Neural progenitor cell (in vitro differentiated cells): ENCODE measurements around the gene NAT10. TPM values are rescaled to one million over a fixed set of nuclear protein-coding genes. Genes with fewer than 3 reads are reported as not detected.

Source experiments
- DNase-seq: peaks from one replicate; pipeline ENCODE4 v3.0.0-alpha.2; 2016; ENCODE audit warnings: low spot score
- H2AFZ ChIP-seq: fragments of 200-600 bp; sonication (generic); replicated peaks from 2 replicates; pipeline ENCODE4 v1.6.1; 2016; ENCODE audit warnings: antibody characterized with exemption
- H3F3A ChIP-seq: fragments of 200-600 bp; sonication (generic); 2 replicates; pipeline ENCODE4 v1.6.1; 2016; ENCODE audit warnings: antibody characterized with exemption, low read depth
- H3K27ac ChIP-seq: fragments of 200-600 bp; sonication (generic); 2 replicates; pipeline ENCODE4 v1.5.1; 2016; ENCODE audit warnings: mild to moderate bottlenecking
- H3K27me3 ChIP-seq: fragments of 200-600 bp; sonication (generic); 2 replicates; pipeline ENCODE4 v1.6.1; 2016; ENCODE audit warnings: mild to moderate bottlenecking, moderate library complexity
- H3K36me3 ChIP-seq: fragments of 200-600 bp; sonication (generic); 2 replicates; pipeline ENCODE4 v1.5.1; 2016
- H3K4me1 ChIP-seq: fragments of 200-600 bp; sonication (generic); 2 replicates; pipeline ENCODE4 v1.6.1; 2016; ENCODE audit warnings: mixed run types
- H3K4me2 ChIP-seq: fragments of 200-600 bp; sonication (generic); 2 replicates; pipeline ENCODE4 v1.6.1; 2016
- H3K4me3 ChIP-seq: fragments of 200-600 bp; sonication (generic); 2 replicates; pipeline ENCODE4 v1.5.1; 2016
- H3K79me2 ChIP-seq: fragments of 200-600 bp; sonication (generic); 2 replicates; pipeline ENCODE4 v1.6.1; 2016; ENCODE audit warnings: low read depth
- H3K9ac ChIP-seq: fragments of 200-600 bp; sonication (generic); 2 replicates; pipeline ENCODE4 v1.6.1; 2016
- H3K9me3 ChIP-seq: fragments of 200-600 bp; sonication (generic); 2 replicates; pipeline ENCODE4 v1.5.1; 2016; ENCODE audit warnings: low read depth
- H4K20me1 ChIP-seq: fragments of 200-600 bp; sonication (generic); 2 replicates; pipeline ENCODE4 v1.6.1; 2016; ENCODE audit warnings: low read depth
- H3K27ac Mint-ChIP-seq: 3 replicates; pipeline ENCODE4 v1.8.0; 2021; ENCODE audit warnings: mixed read lengths
- H3K27me3 Mint-ChIP-seq: 2 replicates; pipeline ENCODE4 v1.8.0; 2022; ENCODE audit warnings: low read depth, mild to moderate bottlenecking, inconsistent platforms, moderate library complexity, mixed read lengths; ENCODE audit not compliant: insufficient read depth
- H3K36me3 Mint-ChIP-seq: 3 replicates; pipeline ENCODE4 v1.8.0; 2021; ENCODE audit warnings: mixed read lengths
- H3K4me1 Mint-ChIP-seq: 3 replicates; pipeline ENCODE4 v1.8.0; 2021; ENCODE audit warnings: mixed read lengths
- H3K4me3 Mint-ChIP-seq: 3 replicates; pipeline ENCODE4 v1.8.0; 2021; ENCODE audit warnings: mild to moderate bottlenecking, moderate library complexity, mixed read lengths
- H3K9me3 Mint-ChIP-seq: 3 replicates; pipeline ENCODE4 v1.8.0; 2020; ENCODE audit warnings: mixed read lengths
- CTCF ChIP-seq: fragments of 200-600 bp; sonication (generic); IDR thresholded peaks from 2 replicates; pipeline ENCODE4 v1.5.1; 2017; ENCODE audit warnings: antibody characterized with exemption, mild to moderate bottlenecking
- EZH2 ChIP-seq: fragments of 200-600 bp; sonication (generic); IDR thresholded peaks from 2 replicates; pipeline ENCODE4 v1.6.1; 2017; ENCODE audit warnings: antibody characterized with exemption, mild to moderate bottlenecking, moderate library complexity
- EZH2phosphoT487 ChIP-seq: fragments of 200-600 bp; sonication (generic); IDR thresholded peaks from 2 replicates; pipeline ENCODE4 v1.6.1; 2017; ENCODE audit warnings: antibody characterized with exemption
- total RNA-seq: library from RNA; depleted of rRNA; stranded (reverse); fragments of >200 nt; gene quantifications from 2 replicates; pipeline ENCODE4 v1.2.3, GENCODE V29; 2015; ENCODE audit warnings: low replicate concordance

Gene NAT10
- total RNA-seq, 1 donor from 2014 or later, result 42.9 TPM

GRCh38 chr11:34120651-34121050, 15.2 kb downstream of the NAT10 start:
- peaks cover 29% of the 10 kb centered on the region for H3K36me3 Mint-ChIP-seq

GRCh38 chr11:34124885-34125668, 19.6 kb downstream of the NAT10 start:
- no peaks in the 10 kb centered on the region for H3K79me2 ChIP-seq
- Mint-ChIP-seq H3K36me3 (peaks cover 39% of the 10 kb centered on the region), H3K27me3 (no peaks in the 10 kb centered on the region), H3K4me1 (no peaks in the 10 kb centered on the region), H3K9me3 (no peaks in the 10 kb centered on the region), H3K4me3 (no peak overlapping the region), H3K27ac (no peak overlapping the region)
- no peaks in the 10 kb centered on the region for H3K27me3 ChIP-seq
- H4K20me1 ChIP-seq, result no peaks in the 10 kb centered on the region
- no peaks in the 10 kb centered on the region for H3K4me1 ChIP-seq
- no peaks in the 10 kb centered on the region for H3F3A ChIP-seq
- no peak for TF ChIP-seq EZH2
- DNase-seq, result no peak
- H3K36me3 ChIP-seq, result peaks cover 8% of the 10 kb centered on the region
- no peak overlapping the region for H3K27ac ChIP-seq
- no peak overlapping the region for H3K9ac ChIP-seq
- H3K9me3 ChIP-seq, result no peaks in the 10 kb centered on the region
- no peak overlapping the region for H2AFZ ChIP-seq
- H3K4me2 ChIP-seq, result no peak overlapping the region
- no peak overlapping the region for H3K4me3 ChIP-seq

More at GRCh38 chr11:34120651-34121050, 15.2 kb downstream of the NAT10 start:
- no peaks in the 10 kb centered on the region for H4K20me1 ChIP-seq
- H3K4me1 Mint-ChIP-seq, result no peaks in the 10 kb centered on the region
- H2AFZ ChIP-seq, result no peak overlapping the region
- H3F3A ChIP-seq, result no peaks in the 10 kb centered on the region
- no peaks in the 10 kb centered on the region for H3K27me3 ChIP-seq
- H3K4me3 ChIP-seq, result no peak overlapping the region
- no peaks in the 10 kb centered on the region for H3K27me3 Mint-ChIP-seq
- H3K9ac ChIP-seq, result no peak overlapping the region
- DNase-seq, result no peak
- H3K79me2 ChIP-seq, result no peaks in the 10 kb centered on the region
- TF ChIP-seq CTCF (no peak), EZH2phosphoT487 (no peak), EZH2 (no peak)
- no peak overlapping the region for H3K4me3 Mint-ChIP-seq
- no peaks in the 10 kb centered on the region for H3K9me3 Mint-ChIP-seq
- H3K27ac ChIP-seq, result no peak overlapping the region
- no peaks in the 10 kb centered on the region for H3K36me3 ChIP-seq
- H3K4me2 ChIP-seq, result no peak overlapping the region
- no peak overlapping the region for H3K27ac Mint-ChIP-seq
- H3K9me3 ChIP-seq, result no peaks in the 10 kb centered on the region
- H3K4me1 ChIP-seq, result no peaks in the 10 kb centered on the region

GRCh38 chr11:34126959-34127848, 21.8 kb downstream of the NAT10 start:
- H3K36me3 Mint-ChIP-seq, result peaks cover 41% of the 10 kb centered on the region
- H3K9ac ChIP-seq, result no peak overlapping the region
- TF ChIP-seq EZH2phosphoT487 (no peak), EZH2 (no peak), CTCF (no peak)
- H3K36me3 ChIP-seq, result peaks cover 8% of the 10 kb centered on the region
- no peak overlapping the region for H3K27ac ChIP-seq
- no peaks in the 10 kb centered on the region for H3K27me3 Mint-ChIP-seq
- no peaks in the 10 kb centered on the region for H3K79me2 ChIP-seq
- no peak for DNase-seq
- H3K27ac Mint-ChIP-seq, result no peak overlapping the region
- H4K20me1 ChIP-seq, result no peaks in the 10 kb centered on the region
- no peaks in the 10 kb centered on the region for H3K9me3 ChIP-seq
- H3K27me3 ChIP-seq, result no peaks in the 10 kb centered on the region
- H3K4me2 ChIP-seq, result no peak overlapping the region
- H3K4me3 Mint-ChIP-seq, result no peak overlapping the region
- no peak overlapping the region for H3K4me3 ChIP-seq
- H2AFZ ChIP-seq, result no peak overlapping the region
- H3K9me3 Mint-ChIP-seq, result no peaks in the 10 kb centered on the region
- no peaks in the 10 kb centered on the region for H3K4me1 ChIP-seq
- no peaks in the 10 kb centered on the region for H3K4me1 Mint-ChIP-seq
- H3F3A ChIP-seq, result no peaks in the 10 kb centered on the region
